B cell (primary cell): Measurements from ENCODE around the gene PNLDC1. TPM values are rescaled to one million over a fixed set of nuclear protein-coding genes. Genes with fewer than 3 reads are reported as not detected.

Source experiments
- ATAC-seq: fragments of 200-7000 bp; cut with Tn5 transposase; one replicate; pipeline ENCODE4 v1.10.0; 2021; ENCODE audit warnings: low read depth, mild to moderate bottlenecking, moderate number of reproducible peaks, moderate library complexity
- CTCF ChIA-PET: fragments of 350-600 bp; sonication (Branson Sonifier 250); formaldehyde crosslinking; loops from one replicate; lab custom pipeline; 2021; ENCODE audit warnings: antibody characterized with exemption, inconsistent platforms; lab: Charles Lee
- POLR2A ChIA-PET: fragments of 350-600 bp; sonication (Branson Sonifier 250); formaldehyde crosslinking; loops from one replicate; lab custom pipeline; 2021; ENCODE audit warnings: antibody characterized with exemption; lab: Charles Lee
- DNase-seq: peaks from one replicate; pipeline ENCODE4 v3.0.0; 2013
- H2AFZ ChIP-seq: 2 replicates; pipeline ENCODE4 v1.6.1; 2012; ENCODE audit warnings: mild to moderate bottlenecking, low read depth, low read length; ENCODE audit not compliant: insufficient read depth, poor library complexity, severe bottlenecking
- H3K27ac ChIP-seq, 2 donors: 1 replicate in 1 of 2; 2 replicates in 1 of 2; pipeline ENCODE4 v1.5.1; 2012 to 2013; ENCODE audit warnings: low read length in 2 of 2, mild to moderate bottlenecking in 2 of 2, moderate library complexity in 1 of 2
- H3K27me3 ChIP-seq, 4 experiments: fragments of 200-600 bp in 1 of 4; sonication (generic) in 1 of 4; replicated peaks in 1 of 4; 1 replicate in 2 of 4; 2 replicates in 2 of 4; pipeline versions ENCODE4 v1.6.1 to v1.7.0; 2013 to 2016; ENCODE audit warnings: low read length in 3 of 4, mild to moderate bottlenecking in 2 of 4, mixed read lengths in 1 of 4, moderate library complexity in 1 of 4; ENCODE audit not compliant: insufficient read depth in 4 of 4, control insufficient read depth in 3 of 4; ENCODE audit errors: control extremely low read depth in 1 of 4
- H3K36me3 ChIP-seq, 2 experiments: replicated peaks in 1 of 2; 1 replicate in 1 of 2; 2 replicates in 1 of 2; pipeline versions ENCODE4 v1.6.1 to v1.7.1; 2013; ENCODE audit warnings: low read length in 1 of 2; ENCODE audit not compliant: insufficient read depth in 2 of 2, control insufficient read depth in 1 of 2; ENCODE audit errors: control extremely low read depth in 1 of 2, extremely low read depth in 1 of 2
- H3K4me1 ChIP-seq, 2 donors: fragments of 200-600 bp in 1 of 2; sonication (generic) in 1 of 2; 1 replicate in 1 of 2; 2 replicates in 1 of 2; pipeline versions ENCODE4 v1.5.1 to v1.6.1; 2013 to 2017; ENCODE audit warnings: low read length in 2 of 2; ENCODE audit not compliant: control insufficient read depth in 2 of 2, insufficient read depth in 2 of 2
- H3K4me2 ChIP-seq: replicated peaks from 2 replicates; pipeline ENCODE3; 2012; ENCODE audit warnings: mild to moderate bottlenecking, low read depth, low read length; ENCODE audit not compliant: poor library complexity, severe bottlenecking
- H3K4me3 ChIP-seq, 5 experiments: fragments of 200-600 bp in 1 of 5; sonication (generic) in 1 of 5; 1 replicate in 3 of 5; 2 replicates in 2 of 5; pipeline versions ENCODE4 v1.5.1 to v1.7.0; 2011 to 2016; ENCODE audit warnings: low read length in 4 of 5, mild to moderate bottlenecking in 4 of 5, low read depth in 2 of 5, control low read depth in 1 of 5, moderate library complexity in 1 of 5; ENCODE audit not compliant: insufficient read depth in 1 of 5; ENCODE audit errors: control extremely low read depth in 1 of 5, extremely low read depth in 1 of 5
- H3K79me2 ChIP-seq: fragments of 200-600 bp; sonication (generic); one replicate; pipeline ENCODE4 v1.6.0; 2016; ENCODE audit warnings: low read length; ENCODE audit not compliant: control insufficient read depth, insufficient read depth
- H3K9ac ChIP-seq: fragments of 200-600 bp; sonication (generic); 2 replicates; pipeline ENCODE4 v1.6.1; 2017; ENCODE audit warnings: mild to moderate bottlenecking, low read length, moderate library complexity
- H3K9me3 ChIP-seq, 3 donors: one replicate each; pipeline versions ENCODE4 v1.6.1 to v1.7.1; 2013; ENCODE audit warnings: low read length in 2 of 3; ENCODE audit not compliant: control insufficient read depth in 2 of 3, insufficient read depth in 1 of 3; ENCODE audit errors: control extremely low read depth in 1 of 3
- H4K20me1 ChIP-seq: 2 replicates; pipeline ENCODE4 v1.6.0; 2012; ENCODE audit warnings: mild to moderate bottlenecking, low read length; ENCODE audit not compliant: insufficient read depth, control insufficient read depth, poor library complexity, severe bottlenecking
- H3K27ac Mint-ChIP-seq: one replicate; pipeline ENCODE4 v1.8.0; 2021; ENCODE audit warnings: mixed read lengths
- H3K27me3 Mint-ChIP-seq: one replicate; pipeline ENCODE4 v1.8.0; 2021; ENCODE audit warnings: mixed read lengths
- H3K4me1 Mint-ChIP-seq: one replicate; pipeline ENCODE4 v1.8.0; 2021; ENCODE audit warnings: mixed read lengths
- H3K4me3 Mint-ChIP-seq: one replicate; pipeline ENCODE4 v1.8.0; 2021; ENCODE audit warnings: mixed read lengths
- H3K9me3 Mint-ChIP-seq: one replicate; pipeline ENCODE4 v1.8.0; 2022; ENCODE audit warnings: mixed read lengths; ENCODE audit not compliant: insufficient read depth
- CTCF ChIP-seq: fragments of 200-600 bp; IDR thresholded peaks from one replicate; pipeline ENCODE4 v1.8.0; 2022; ENCODE audit warnings: antibody characterized with exemption, mild to moderate bottlenecking
- EZH2 ChIP-seq: IDR thresholded peaks from 2 replicates; pipeline ENCODE4 v1.6.1; 2012; ENCODE audit warnings: borderline replicate concordance, low read depth, mild to moderate bottlenecking, moderate library complexity, low read length; ENCODE audit not compliant: insufficient read depth, poor library complexity, severe bottlenecking
- WGBS: methylation state at CpG from one replicate; pipeline ENCODE4 v1.1.5; 2013; ENCODE audit warnings: missing lambda C conversion rate; ENCODE audit not compliant: insufficient coverage; 5-methylcytosine and 5-hydroxymethylcytosine counted together
- intact Hi-C: fragments of 100-400 bp; cut with micrococcal nuclease; formaldehyde crosslinking; loops from one replicate; pipeline ENCODE4 v1.10.0; 2022
- polyA plus RNA-seq: library from polyadenylated mRNA; depleted of rRNA; stranded (reverse); fragments of >200 nt; gene quantifications from 2 replicates; pipeline ENCODE4 v1.2.3, GENCODE V29; 2012
- total RNA-seq, 2 donors: library from RNA; stranded (reverse); fragments of 120-200 nt in 1 of 2; gene quantifications; 1 replicate in 1 of 2; 2 replicates in 1 of 2; pipeline versions ENCODE4 v1.2.3 to v1.2.4, GENCODE V29; 2013 to 2022

Gene PNLDC1
- total and polyA plus RNA-seq, 2 donors (not counting 1 experiment from before 2014, with no cell fraction given): 0.13 to 0.71 TPM

- no peaks in the 10 kb centered on the region for H3K27me3 Mint-ChIP-seq
Measured at GRCh38 chr6:159817951-159818739, 18.1 kb downstream of the PNLDC1 start.

More at GRCh38 chr6:159817951-159818739, 18.1 kb downstream of the PNLDC1 start:
- Histone ChIP-seq H3K4me1 (peaks cover 18 to 23% of the 10 kb centered on the region in 2 donors), H3K27me3 (no peaks in the 10 kb centered on the region), H2AFZ (no peak overlapping the region), H3K4me2 (no peak overlapping the region), H3K36me3 (no peaks in the 10 kb centered on the region), H3K27ac (no peak overlapping the region), H3K9ac (no peak overlapping the region), H3K79me2 (no peaks in the 10 kb centered on the region), H4K20me1 (no peaks in the 10 kb centered on the region), H3K9me3 (no peaks in the 10 kb centered on the region), H3K4me3 (no peak overlapping the region)
- CTCF ChIA-PET: no interaction called here
- ATAC-seq: no peak
- no peak for DNase-seq
- no peak for TF ChIP-seq EZH2
- TF ChIP-seq CTCF: no peak
- intact Hi-C loops: no loop called here
- H3K4me3 Mint-ChIP-seq: no peak overlapping the region
- H3K4me1 Mint-ChIP-seq: peaks cover 21% of the 10 kb centered on the region
- 92% methylated on average over 17 of the region's 23 CpGs for WGBS
- no peaks in the 10 kb centered on the region for H3K9me3 Mint-ChIP-seq
- H3K27ac Mint-ChIP-seq: no peak overlapping the region
- POLR2A ChIA-PET: no interaction called here
